ENCODE data around the gene YRDC.

Gene YRDC

GRCh38 chr1:37824001-37824400 lies 16.0 kb upstream of the YRDC start:
- Histone ChIP-seq H3K36me3 (ENCODE audit: control insufficient read depth in 4 of 4, insufficient read depth in 4 of 4, low read length in 3 of 4) (peaks cover 4 to 53% (median 44%) of the 10 kb centered on the region in 4 experiments), H3K9me3 (ENCODE audit: control extremely low read depth in 1 of 5, control insufficient read depth in 4 of 5, insufficient read depth in 2 of 5, low read depth in 1 of 5, low read length in 4 of 5) (no peaks in the 10 kb centered on the region), H3K4me3 (ENCODE audit: control insufficient read depth in 1 of 7, extremely low read depth in 1 of 7, insufficient read depth in 4 of 7, low read depth in 2 of 7, low read length in 6 of 7) (no peak overlapping the region), H3K4me1 (ENCODE audit: control extremely low read depth in 1 of 4, control insufficient read depth in 4 of 4, insufficient read depth in 4 of 4, low read length in 3 of 4) (no peaks in the 10 kb centered on the region), H3K27me3 (replicated peaks in 2 of 5; ENCODE audit: control insufficient read depth in 4 of 5, insufficient read depth in 5 of 5, low read length in 4 of 5) (no peaks in the 10 kb centered on the region), H3K27ac (ENCODE audit: insufficient read depth in 1 of 2, low read depth in 1 of 2, low read length in 2 of 2, poor library complexity in 1 of 2, severe bottlenecking in 2 of 2) (no peak overlapping the region)
- no CpG with 5 or more reads among the region's 2 CpGs for WGBS (ENCODE audit: insufficient coverage)
- DNase-seq, result no peak
- ChIA-PET CTCF (no interaction called here), POLR2A (no interaction called here)

DNA sequence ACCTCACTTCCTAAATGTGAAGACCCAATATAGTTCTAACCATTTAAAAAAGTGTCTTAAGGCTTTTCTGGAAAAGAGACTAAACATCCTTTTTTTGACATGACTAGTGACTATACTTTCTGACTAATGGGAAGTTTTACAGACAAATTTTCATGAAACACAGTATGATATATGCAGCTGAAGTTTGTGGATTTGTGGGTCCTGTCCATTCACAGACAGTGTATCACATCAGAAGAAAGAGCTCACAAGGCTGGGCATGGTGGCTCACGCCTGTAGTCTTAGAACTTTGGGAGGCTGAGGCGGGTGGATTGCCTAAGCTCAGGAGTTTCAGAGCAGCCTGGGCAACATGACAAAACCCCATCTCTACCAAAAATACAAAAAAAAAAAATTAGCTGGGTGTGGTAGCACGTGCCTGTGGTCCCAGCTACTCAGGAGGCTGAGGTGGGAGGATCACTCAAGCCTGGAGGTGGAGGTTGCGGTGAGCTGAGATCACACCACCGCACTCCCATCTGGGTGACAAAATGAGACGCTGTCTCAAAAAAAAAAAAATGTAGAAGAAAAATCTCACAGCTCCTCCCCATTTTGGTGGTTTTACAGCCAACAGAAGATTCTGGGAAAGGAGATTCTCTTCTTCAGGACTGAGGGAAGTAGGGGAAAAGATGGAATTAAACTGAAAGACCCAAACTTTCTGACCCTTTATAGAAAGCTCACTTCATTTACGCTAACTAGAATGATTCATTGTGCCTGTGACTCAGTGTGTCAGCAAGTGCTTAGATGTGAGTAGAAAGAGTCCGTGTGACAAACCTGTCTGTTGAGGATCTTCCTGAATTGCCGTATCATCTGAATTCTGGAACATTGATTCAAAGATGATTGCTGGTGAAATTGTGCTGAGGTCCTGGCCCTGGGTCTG lies 15.2 kb upstream of the YRDC start:
- H3K4me1 ChIP-seq (ENCODE audit: control extremely low read depth in 1 of 4, control insufficient read depth in 4 of 4, insufficient read depth in 4 of 4, low read length in 3 of 4), result no peaks in the 10 kb centered on the region
- H3K9me3 ChIP-seq (ENCODE audit: control extremely low read depth in 1 of 5, control insufficient read depth in 4 of 5, insufficient read depth in 2 of 5, low read depth in 1 of 5, low read length in 4 of 5), result no peaks in the 10 kb centered on the region
- H3K4me3 ChIP-seq (ENCODE audit: control insufficient read depth in 1 of 7, extremely low read depth in 1 of 7, insufficient read depth in 4 of 7, low read depth in 2 of 7, low read length in 6 of 7), result no peak overlapping the region
- no peak for DNase-seq
- POLR2A ChIA-PET, result no interaction called here
- no peak overlapping the region for H3K27ac ChIP-seq (ENCODE audit: insufficient read depth in 1 of 2, low read depth in 1 of 2, low read length in 2 of 2, poor library complexity in 1 of 2, severe bottlenecking in 2 of 2)
- H3K27me3 ChIP-seq (replicated peaks in 2 of 5; ENCODE audit: control insufficient read depth in 4 of 5, insufficient read depth in 5 of 5, low read length in 4 of 5), result no peaks in the 10 kb centered on the region
- CTCF ChIA-PET, result interaction anchor here (0.8 to 3.3 kb wide), 3 partner anchors 8 to 140 kb away, joined by 3 to 14 read pairs (median 4); no protein-coding TSS in a partner anchor
- H3K36me3 ChIP-seq (ENCODE audit: control insufficient read depth in 4 of 4, insufficient read depth in 4 of 4, low read length in 3 of 4), result peaks cover 4 to 49% (median 39%) of the 10 kb centered on the region in 4 experiments
- WGBS (ENCODE audit: insufficient coverage), result 95% methylated on average over 5 of the region's 9 CpGs

DNA sequence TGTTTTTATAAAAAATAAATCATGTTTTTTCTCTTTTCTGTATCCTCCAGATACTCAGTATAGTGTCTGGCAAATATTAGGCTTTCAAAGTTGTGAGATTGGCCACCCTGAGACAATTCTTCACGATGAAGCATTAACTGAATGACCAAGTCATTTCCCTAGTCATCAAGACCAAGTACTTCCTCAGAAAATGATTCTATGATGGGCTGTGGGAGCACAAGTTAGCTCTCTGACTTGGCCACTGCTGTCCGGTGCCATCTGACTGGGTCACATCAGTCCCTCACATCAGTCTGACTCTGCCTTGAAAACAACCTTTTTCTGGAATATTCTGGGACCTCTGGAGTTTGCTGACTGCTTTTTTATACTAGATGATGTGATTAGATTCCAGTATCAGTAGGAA lies 13.5 kb upstream of the YRDC start:
- POLR2A ChIA-PET, result no interaction called here
- CTCF ChIA-PET, result interaction anchor here (3.3 kb wide), 1 partner anchor 39 kb away, joined by 14 read pairs; no protein-coding TSS in a partner anchor
- Histone ChIP-seq H3K4me3 (ENCODE audit: control insufficient read depth in 1 of 7, extremely low read depth in 1 of 7, insufficient read depth in 4 of 7, low read depth in 2 of 7, low read length in 6 of 7) (no peak overlapping the region), H3K9me3 (ENCODE audit: control extremely low read depth in 1 of 5, control insufficient read depth in 4 of 5, insufficient read depth in 2 of 5, low read depth in 1 of 5, low read length in 4 of 5) (no peaks in the 10 kb centered on the region), H3K4me1 (ENCODE audit: control extremely low read depth in 1 of 4, control insufficient read depth in 4 of 4, insufficient read depth in 4 of 4, low read length in 3 of 4) (no peaks in the 10 kb centered on the region), H3K36me3 (ENCODE audit: control insufficient read depth in 4 of 4, insufficient read depth in 4 of 4, low read length in 3 of 4) (peaks cover 4 to 61% (median 40%) of the 10 kb centered on the region in 4 experiments), H3K27me3 (replicated peaks in 2 of 5; ENCODE audit: control insufficient read depth in 4 of 5, insufficient read depth in 5 of 5, low read length in 4 of 5) (no peaks in the 10 kb centered on the region), H3K27ac (ENCODE audit: insufficient read depth in 1 of 2, low read depth in 1 of 2, low read length in 2 of 2, poor library complexity in 1 of 2, severe bottlenecking in 2 of 2) (no peak overlapping the region)
- DNase-seq, result no peak
- WGBS (ENCODE audit: insufficient coverage), result no CpG with 5 or more reads among the region's 2 CpGs

- WGBS (ENCODE audit: insufficient coverage), result 77% methylated on average over 2 of the region's 2 CpGs
- no peaks in the 10 kb centered on the region for H3K27me3 ChIP-seq (replicated peaks in 2 of 5; ENCODE audit: control insufficient read depth in 4 of 5, insufficient read depth in 5 of 5, low read length in 4 of 5)
- DNase-seq, result no peak
- no peaks in the 10 kb centered on the region for H3K9me3 ChIP-seq (ENCODE audit: control extremely low read depth in 1 of 5, control insufficient read depth in 4 of 5, insufficient read depth in 2 of 5, low read depth in 1 of 5, low read length in 4 of 5)
- no peak overlapping the region for H3K4me3 ChIP-seq (ENCODE audit: control insufficient read depth in 1 of 7, extremely low read depth in 1 of 7, insufficient read depth in 4 of 7, low read depth in 2 of 7, low read length in 6 of 7)
- H3K4me1 ChIP-seq (ENCODE audit: control extremely low read depth in 1 of 4, control insufficient read depth in 4 of 4, insufficient read depth in 4 of 4, low read length in 3 of 4), result no peaks in the 10 kb centered on the region
- CTCF ChIA-PET, result interaction anchor here (1.2 to 1.4 kb wide), 3 partner anchors 9 to 42 kb away, joined by 4 to 5 read pairs (median 5); partner anchors contain the start of genes C1orf122, MTF1 and YRDC
- H3K36me3 ChIP-seq (ENCODE audit: control insufficient read depth in 4 of 4, insufficient read depth in 4 of 4, low read length in 3 of 4), result peaks cover 4 to 71% (median 52%) of the 10 kb centered on the region in 4 experiments
- no peak overlapping the region for H3K27ac ChIP-seq (ENCODE audit: insufficient read depth in 1 of 2, low read depth in 1 of 2, low read length in 2 of 2, poor library complexity in 1 of 2, severe bottlenecking in 2 of 2)
- POLR2A ChIA-PET, result no interaction called here
Observed at GRCh38 chr1:37817481-37817880, 9.5 kb upstream of the YRDC start.

GRCh38 chr1:37814252-37814651 lies 6.2 kb upstream of the YRDC start:
- WGBS (ENCODE audit: insufficient coverage), result 97% methylated on average over 7 of the region's 7 CpGs
- POLR2A ChIA-PET, result no interaction called here
- H3K27ac ChIP-seq (ENCODE audit: insufficient read depth in 1 of 2, low read depth in 1 of 2, low read length in 2 of 2, poor library complexity in 1 of 2, severe bottlenecking in 2 of 2), result no peak overlapping the region
- H3K9me3 ChIP-seq (ENCODE audit: control extremely low read depth in 1 of 5, control insufficient read depth in 4 of 5, insufficient read depth in 2 of 5, low read depth in 1 of 5, low read length in 4 of 5), result no peaks in the 10 kb centered on the region
- CTCF ChIA-PET, result no interaction called here
- H3K4me3 ChIP-seq (ENCODE audit: control insufficient read depth in 1 of 7, extremely low read depth in 1 of 7, insufficient read depth in 4 of 7, low read depth in 2 of 7, low read length in 6 of 7), result no peak overlapping the region
- peaks cover 0 to 58% (median 36%) of the 10 kb centered on the region in 4 experiments for H3K36me3 ChIP-seq (ENCODE audit: control insufficient read depth in 4 of 4, insufficient read depth in 4 of 4, low read length in 3 of 4)
- H3K4me1 ChIP-seq (ENCODE audit: control extremely low read depth in 1 of 4, control insufficient read depth in 4 of 4, insufficient read depth in 4 of 4, low read length in 3 of 4), result peaks cover 0 to 2% (median under 1%) of the 10 kb centered on the region in 4 experiments
- no peak for DNase-seq
- no peaks in the 10 kb centered on the region for H3K27me3 ChIP-seq (replicated peaks in 2 of 5; ENCODE audit: control insufficient read depth in 4 of 5, insufficient read depth in 5 of 5, low read length in 4 of 5)

- ChIA-PET POLR2A (no interaction called here), CTCF (no interaction called here)
- H3K27ac ChIP-seq (ENCODE audit: insufficient read depth in 1 of 2, low read depth in 1 of 2, low read length in 2 of 2, poor library complexity in 1 of 2, severe bottlenecking in 2 of 2), result no peak overlapping the region
- no peaks in the 10 kb centered on the region for H3K9me3 ChIP-seq (ENCODE audit: control extremely low read depth in 1 of 5, control insufficient read depth in 4 of 5, insufficient read depth in 2 of 5, low read depth in 1 of 5, low read length in 4 of 5)
- no peak for DNase-seq
- no CpG with 5 or more reads among the region's 2 CpGs for WGBS (ENCODE audit: insufficient coverage)
- H3K27me3 ChIP-seq (replicated peaks in 2 of 5; ENCODE audit: control insufficient read depth in 4 of 5, insufficient read depth in 5 of 5, low read length in 4 of 5), result no peaks in the 10 kb centered on the region
- peaks cover 0 to 54% (median 35%) of the 10 kb centered on the region in 4 experiments for H3K36me3 ChIP-seq (ENCODE audit: control insufficient read depth in 4 of 4, insufficient read depth in 4 of 4, low read length in 3 of 4)
- H3K4me3 ChIP-seq (ENCODE audit: control insufficient read depth in 1 of 7, extremely low read depth in 1 of 7, insufficient read depth in 4 of 7, low read depth in 2 of 7, low read length in 6 of 7), result no peak overlapping the region
- H3K4me1 ChIP-seq (ENCODE audit: control extremely low read depth in 1 of 4, control insufficient read depth in 4 of 4, insufficient read depth in 4 of 4, low read length in 3 of 4), result peaks cover 0 to 8% (median 7%) of the 10 kb centered on the region in 4 experiments
Observed at GRCh38 chr1:37813529-37814145, 5.6 kb upstream of the YRDC start.
